ENCODE measurements around the gene RNF183.

The RNF183 gene

DNA sequence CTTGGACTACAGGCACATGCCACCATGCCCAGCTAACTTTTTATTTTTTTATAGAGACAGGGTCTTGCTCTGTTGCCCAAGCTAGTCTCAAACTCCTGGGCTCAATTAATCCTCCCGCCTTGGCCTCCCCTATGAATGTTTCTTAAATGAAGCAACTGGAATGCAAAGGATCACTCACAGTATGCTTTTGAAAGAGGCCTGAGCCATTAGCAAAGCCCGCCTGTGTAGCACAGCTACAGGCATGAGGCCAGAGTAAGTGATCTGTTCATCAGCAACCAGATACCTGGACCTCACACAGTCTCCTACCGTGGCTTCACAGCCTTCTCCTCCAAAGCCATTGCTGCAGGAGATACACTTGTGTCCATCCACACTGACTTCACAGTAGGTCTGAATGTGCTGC is 16.9 kb upstream of the RNF183 start:
- no peak for DNase-seq (ENCODE audit: low read depth in 1 of 2, low spot score in 1 of 2)
- Histone ChIP-seq H3K27me3 (ENCODE audit: insufficient read depth, poor library complexity, severe bottlenecking) (no peaks in the 10 kb centered on the region), H3K27ac (replicated peaks) (no peak overlapping the region), H3K4me3 (replicated peaks; ENCODE audit: insufficient read depth, low read length) (no peak overlapping the region)
- TF ChIP-seq POLR2AphosphoS5 (IDR thresholded peaks at IDR 0.05; ENCODE audit: low read depth) (no peak), SPI1 (IDR thresholded peaks at IDR 0.05; ENCODE audit: borderline replicate concordance, low read depth) (no peak), GABPA (IDR thresholded peaks at IDR 0.05; ENCODE audit: low read depth) (no peak)
- TF ChIP-seq, protein P1, sequence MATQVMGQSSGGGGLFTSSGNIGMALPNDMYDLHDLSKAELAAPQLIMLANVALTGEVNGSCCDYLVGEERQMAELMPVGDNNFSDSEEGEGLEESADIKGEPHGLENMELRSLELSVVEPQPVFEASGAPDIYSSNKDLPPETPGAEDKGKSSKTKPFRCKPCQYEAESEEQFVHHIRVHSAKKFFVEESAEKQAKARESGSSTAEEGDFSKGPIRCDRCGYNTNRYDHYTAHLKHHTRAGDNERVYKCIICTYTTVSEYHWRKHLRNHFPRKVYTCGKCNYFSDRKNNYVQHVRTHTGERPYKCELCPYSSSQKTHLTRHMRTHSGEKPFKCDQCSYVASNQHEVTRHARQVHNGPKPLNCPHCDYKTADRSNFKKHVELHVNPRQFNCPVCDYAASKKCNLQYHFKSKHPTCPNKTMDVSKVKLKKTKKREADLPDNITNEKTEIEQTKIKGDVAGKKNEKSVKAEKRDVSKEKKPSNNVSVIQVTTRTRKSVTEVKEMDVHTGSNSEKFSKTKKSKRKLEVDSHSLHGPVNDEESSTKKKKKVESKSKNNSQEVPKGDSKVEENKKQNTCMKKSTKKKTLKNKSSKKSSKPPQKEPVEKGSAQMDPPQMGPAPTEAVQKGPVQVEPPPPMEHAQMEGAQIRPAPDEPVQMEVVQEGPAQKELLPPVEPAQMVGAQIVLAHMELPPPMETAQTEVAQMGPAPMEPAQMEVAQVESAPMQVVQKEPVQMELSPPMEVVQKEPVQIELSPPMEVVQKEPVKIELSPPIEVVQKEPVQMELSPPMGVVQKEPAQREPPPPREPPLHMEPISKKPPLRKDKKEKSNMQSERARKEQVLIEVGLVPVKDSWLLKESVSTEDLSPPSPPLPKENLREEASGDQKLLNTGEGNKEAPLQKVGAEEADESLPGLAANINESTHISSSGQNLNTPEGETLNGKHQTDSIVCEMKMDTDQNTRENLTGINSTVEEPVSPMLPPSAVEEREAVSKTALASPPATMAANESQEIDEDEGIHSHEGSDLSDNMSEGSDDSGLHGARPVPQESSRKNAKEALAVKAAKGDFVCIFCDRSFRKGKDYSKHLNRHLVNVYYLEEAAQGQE (IDR thresholded peaks at IDR 0.05; ENCODE audit: insufficient replicate concordance, low read depth) = no peak
- TF ChIP-seq, protein P2, sequence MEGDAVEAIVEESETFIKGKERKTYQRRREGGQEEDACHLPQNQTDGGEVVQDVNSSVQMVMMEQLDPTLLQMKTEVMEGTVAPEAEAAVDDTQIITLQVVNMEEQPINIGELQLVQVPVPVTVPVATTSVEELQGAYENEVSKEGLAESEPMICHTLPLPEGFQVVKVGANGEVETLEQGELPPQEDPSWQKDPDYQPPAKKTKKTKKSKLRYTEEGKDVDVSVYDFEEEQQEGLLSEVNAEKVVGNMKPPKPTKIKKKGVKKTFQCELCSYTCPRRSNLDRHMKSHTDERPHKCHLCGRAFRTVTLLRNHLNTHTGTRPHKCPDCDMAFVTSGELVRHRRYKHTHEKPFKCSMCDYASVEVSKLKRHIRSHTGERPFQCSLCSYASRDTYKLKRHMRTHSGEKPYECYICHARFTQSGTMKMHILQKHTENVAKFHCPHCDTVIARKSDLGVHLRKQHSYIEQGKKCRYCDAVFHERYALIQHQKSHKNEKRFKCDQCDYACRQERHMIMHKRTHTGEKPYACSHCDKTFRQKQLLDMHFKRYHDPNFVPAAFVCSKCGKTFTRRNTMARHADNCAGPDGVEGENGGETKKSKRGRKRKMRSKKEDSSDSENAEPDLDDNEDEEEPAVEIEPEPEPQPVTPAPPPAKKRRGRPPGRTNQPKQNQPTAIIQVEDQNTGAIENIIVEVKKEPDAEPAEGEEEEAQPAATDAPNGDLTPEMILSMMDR (IDR thresholded peaks at IDR 0.05; ENCODE audit: insufficient read depth, low read length) = no peak

DNA sequence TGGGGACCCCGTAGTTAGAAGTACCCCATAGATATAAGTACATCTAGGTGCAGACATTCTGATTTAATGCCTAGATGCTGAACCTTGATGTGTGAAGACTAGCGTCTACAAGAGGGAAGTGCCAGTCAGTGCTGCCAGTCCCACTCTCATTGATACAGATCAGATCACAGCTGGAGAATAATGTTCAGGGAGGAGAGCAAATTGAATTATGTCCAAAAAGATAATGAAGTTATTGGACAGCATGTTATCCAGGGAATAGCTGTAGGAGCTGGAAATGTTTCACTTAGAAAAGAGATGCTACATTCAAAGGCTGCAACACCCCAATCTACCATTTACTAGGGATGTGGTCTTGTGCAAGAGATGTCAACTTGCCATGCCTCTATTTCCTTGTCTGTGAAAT is 15.9 kb upstream of the RNF183 start:
- Histone ChIP-seq H3K27me3 (ENCODE audit: insufficient read depth, poor library complexity, severe bottlenecking) (no peaks in the 10 kb centered on the region), H3K4me3 (replicated peaks; ENCODE audit: insufficient read depth, low read length) (no peak overlapping the region), H3K27ac (replicated peaks) (no peak overlapping the region)
- DNase-seq (ENCODE audit: low read depth in 1 of 2, low spot score in 1 of 2) = no peak
- TF ChIP-seq SPI1 (IDR thresholded peaks at IDR 0.05; ENCODE audit: borderline replicate concordance, low read depth) (no peak), GABPA (IDR thresholded peaks at IDR 0.05; ENCODE audit: low read depth) (no peak), POLR2AphosphoS5 (IDR thresholded peaks at IDR 0.05; ENCODE audit: low read depth) (no peak)
- TF ChIP-seq, protein P1 (IDR thresholded peaks at IDR 0.05; ENCODE audit: insufficient replicate concordance, low read depth) = no peak
- TF ChIP-seq, protein P2 (IDR thresholded peaks at IDR 0.05; ENCODE audit: insufficient read depth, low read length) = no peak

DNA sequence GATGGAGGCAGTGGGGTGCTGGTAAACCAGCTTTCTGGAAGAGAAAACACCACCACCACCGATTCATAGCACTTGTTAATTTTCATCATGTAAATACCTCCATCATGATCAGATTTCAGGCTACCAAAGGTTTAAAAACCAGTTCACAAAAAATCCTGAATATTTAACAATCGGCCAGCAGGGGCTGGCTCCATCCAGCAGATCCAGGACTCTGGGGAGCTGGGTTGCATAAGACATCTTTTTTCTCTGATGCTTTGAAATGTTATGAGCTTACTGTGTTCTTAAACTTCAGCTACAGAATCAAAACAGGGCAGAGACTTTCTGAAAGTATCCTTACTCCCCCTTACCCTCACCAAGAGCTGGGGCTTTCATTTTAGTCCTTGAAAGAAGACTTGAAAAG is 14.6 kb upstream of the RNF183 start:
- DNase-seq (ENCODE audit: low read depth in 1 of 2, low spot score in 1 of 2) = no peak
- H3K4me3 ChIP-seq (replicated peaks; ENCODE audit: insufficient read depth, low read length) = no peak overlapping the region
- TF ChIP-seq POLR2AphosphoS5 (IDR thresholded peaks at IDR 0.05; ENCODE audit: low read depth) (no peak), SPI1 (IDR thresholded peaks at IDR 0.05; ENCODE audit: borderline replicate concordance, low read depth) (no peak), GABPA (IDR thresholded peaks at IDR 0.05; ENCODE audit: low read depth) (no peak)
- TF ChIP-seq, protein P1 (IDR thresholded peaks at IDR 0.05; ENCODE audit: insufficient replicate concordance, low read depth) = no peak
- TF ChIP-seq, protein P2 (IDR thresholded peaks at IDR 0.05; ENCODE audit: insufficient read depth, low read length) = no peak
- no peaks in the 10 kb centered on the region for H3K27me3 ChIP-seq (ENCODE audit: insufficient read depth, poor library complexity, severe bottlenecking)
- no peak overlapping the region for H3K27ac ChIP-seq (replicated peaks)

Data from HL-60 (cell line).